ENCODE results near the gene ATXN3L.

- no peak for TF ChIP-seq CTCF (IDR thresholded peaks at IDR 0.05)
- TF ChIP-seq POLR2A (IDR thresholded peaks at IDR 0.05) = no peak
Measured at GRCh38 chrX:13319953-13320352, at the start of gene ATXN3L.

All from heart left ventricle (tissue), 13 donors.